Adrenal gland (tissue), 5 donors: ENCODE measurements around the gene PCMTD2.

Experiments
- POLR2A ChIP-seq, 2 donors: fragments of 450-650 bp; IDR thresholded peaks; one replicate each; pipeline ENCODE4 v1.6.1; 2017; ENCODE audit warnings: antibody characterized with exemption in 2 of 2, mild to moderate bottlenecking in 2 of 2, moderate library complexity in 1 of 2
- TF ChIP-seq, protein P1 (sequence below), 6 experiments: fragments of 450-650 bp in 4 of 6; fragments of 200-600 bp in 2 of 6; sonication (generic) in 1 of 6; IDR thresholded peaks; 1 replicate in 5 of 6; 2 replicates in 1 of 6; pipeline versions ENCODE4 v1.5.1 to v1.8.0; 2016 to 2021; ENCODE audit warnings: antibody characterized with exemption in 6 of 6, mild to moderate bottlenecking in 2 of 6, moderate library complexity in 1 of 6
- donor health status: DM: no; HTN: no; CAD: no.

DNA sequence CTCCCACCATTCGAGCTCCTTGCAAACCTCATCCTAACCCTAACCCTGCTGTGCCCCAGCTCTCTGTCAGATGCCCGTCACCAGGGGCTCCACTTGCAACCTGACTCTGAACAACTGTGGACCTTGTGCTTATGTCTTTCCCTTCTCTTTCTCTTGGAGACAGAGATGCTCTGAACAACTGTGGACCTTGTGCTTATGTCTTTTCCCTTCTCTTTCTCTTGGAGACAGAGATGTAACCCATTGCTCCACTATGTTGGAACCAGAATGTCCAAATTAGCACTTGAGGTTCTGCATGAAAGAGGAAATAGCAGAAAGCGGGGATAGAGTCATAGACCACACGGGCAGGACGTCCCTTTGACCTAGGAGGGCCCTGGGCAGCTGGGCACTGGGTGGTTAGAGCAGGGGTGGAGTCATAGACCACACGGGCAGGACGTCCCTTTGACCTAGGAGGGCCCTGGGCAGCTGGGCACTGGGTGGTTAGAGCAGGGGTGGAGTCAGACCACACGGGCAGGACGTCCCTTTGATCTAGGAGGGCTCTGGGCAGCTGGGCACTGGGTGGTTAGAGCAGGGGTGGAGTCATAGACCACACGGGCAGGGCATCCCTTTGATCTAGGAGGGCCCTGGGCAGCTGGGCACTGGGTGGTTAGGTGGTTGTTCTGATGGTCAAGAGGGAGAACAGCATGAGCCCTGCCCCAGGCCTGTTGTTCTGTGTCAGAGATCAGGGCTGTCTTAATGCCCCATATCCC, 22.2 kb downstream of the PCMTD2 start:
- no peak for TF ChIP-seq POLR2A (IDR thresholded peaks at IDR 0.05)
- TF ChIP-seq, protein P1, sequence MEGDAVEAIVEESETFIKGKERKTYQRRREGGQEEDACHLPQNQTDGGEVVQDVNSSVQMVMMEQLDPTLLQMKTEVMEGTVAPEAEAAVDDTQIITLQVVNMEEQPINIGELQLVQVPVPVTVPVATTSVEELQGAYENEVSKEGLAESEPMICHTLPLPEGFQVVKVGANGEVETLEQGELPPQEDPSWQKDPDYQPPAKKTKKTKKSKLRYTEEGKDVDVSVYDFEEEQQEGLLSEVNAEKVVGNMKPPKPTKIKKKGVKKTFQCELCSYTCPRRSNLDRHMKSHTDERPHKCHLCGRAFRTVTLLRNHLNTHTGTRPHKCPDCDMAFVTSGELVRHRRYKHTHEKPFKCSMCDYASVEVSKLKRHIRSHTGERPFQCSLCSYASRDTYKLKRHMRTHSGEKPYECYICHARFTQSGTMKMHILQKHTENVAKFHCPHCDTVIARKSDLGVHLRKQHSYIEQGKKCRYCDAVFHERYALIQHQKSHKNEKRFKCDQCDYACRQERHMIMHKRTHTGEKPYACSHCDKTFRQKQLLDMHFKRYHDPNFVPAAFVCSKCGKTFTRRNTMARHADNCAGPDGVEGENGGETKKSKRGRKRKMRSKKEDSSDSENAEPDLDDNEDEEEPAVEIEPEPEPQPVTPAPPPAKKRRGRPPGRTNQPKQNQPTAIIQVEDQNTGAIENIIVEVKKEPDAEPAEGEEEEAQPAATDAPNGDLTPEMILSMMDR (IDR thresholded peaks at IDR 0.05): no peak
